Adipose tissue (tissue), 3 donors: Measurements from ENCODE around the gene SH3RF3. TPM values are rescaled to one million over a fixed set of nuclear protein-coding genes. Genes with fewer than 3 reads are reported as not detected.

Source experiments
- H3K27ac ChIP-seq: one replicate; pipeline ENCODE4 v1.5.1; 2013; ENCODE audit warnings: low read depth, low read length
- WGBS, 3 donors: extraction: QIAGEN DNeasy Blood & Tissue Kit; methylation state at CpG; one replicate each; pipeline ENCODE4 v1.1.7; 2013; 5-methylcytosine and 5-hydroxymethylcytosine counted together
- polyA plus RNA-seq, 3 donors: library from polyadenylated mRNA; stranded (reverse); fragments of 200-250 nt; gene quantifications; one replicate each; pipeline ENCODE4 v1.2.3, GENCODE V29; 2013
- donor health status: healthy with polysubstance abuse.
- donor health status: Bipolar disorder and iron deficiency.
- donor health status: healthy.

SH3RF3 gene
- polyA plus RNA-seq, 3 donors = 1.2 to 6.5 (median 5.4) TPM

GRCh38 chr2:109317471-109318095 lies 188.6 kb downstream of the SH3RF3 start:
- 57 to 78% (median 60%) methylated on average over 15 of the region's 15 CpGs for WGBS, 3 donors
- H3K27ac ChIP-seq = no peak overlapping the region

- 45 to 61% (median 46%) methylated on average over 22 of the region's 22 CpGs for WGBS, 3 donors
These were observed 189.3 kb downstream of the SH3RF3 start for GRCh38 chr2:109318150-109318948.

GRCh38 chr2:109318949-109319342 lies 189.9 kb downstream of the SH3RF3 start:
- WGBS, 3 donors = 49 to 63% (median 58%) methylated on average over 4 of the region's 4 CpGs
- no peak overlapping the region for H3K27ac ChIP-seq

More at GRCh38 chr2:109318150-109318948, 189.3 kb downstream of the SH3RF3 start:
- H3K27ac ChIP-seq = no peak overlapping the region

- H3K27ac ChIP-seq = no peak overlapping the region
- 69 to 75% (median 72%) methylated on average over 13 of the region's 13 CpGs for whole genome bisulfite sequencing, 3 donors
These were observed 191.4 kb downstream of the SH3RF3 start for GRCh38 chr2:109320195-109320922.

GRCh38 chr2:109321570-109321969 lies 192.6 kb downstream of the SH3RF3 start:
- peak overlapping the region; percentile 68 for H3K27ac ChIP-seq
- 61 to 84% (median 81%) methylated on average over 3 of the region's 3 CpGs for WGBS, 3 donors

- peak overlapping the region; percentile 68 for H3K27ac ChIP-seq
- 34 to 54% (median 52%) methylated on average over 6 of the region's 6 CpGs for whole genome bisulfite sequencing, 3 donors
These were observed 193.1 kb downstream of the SH3RF3 start for GRCh38 chr2:109322111-109322510.

- H3K27ac ChIP-seq = no peak overlapping the region
- WGBS, 3 donors = 65 to 87% (median 76%) methylated on average over 1 of the region's 1 CpG
These were observed 193.6 kb downstream of the SH3RF3 start for GRCh38 chr2:109322641-109323040.

GRCh38 chr2:109324861-109325260 lies 195.9 kb downstream of the SH3RF3 start:
- no peak overlapping the region for H3K27ac ChIP-seq
- 42 to 68% (median 53%) methylated on average over 6 of the region's 6 CpGs for WGBS, 3 donors

GRCh38 chr2:109325570-109325969 lies 196.6 kb downstream of the SH3RF3 start:
- 85 to 88% (median 86%) methylated on average over 4 of the region's 4 CpGs for WGBS, 3 donors
- H3K27ac ChIP-seq = peak overlapping the region; percentile 61

GRCh38 chr2:109326306-109326705 lies 197.3 kb downstream of the SH3RF3 start:
- WGBS, 3 donors = 74 to 85% (median 77%) methylated on average over 4 of the region's 4 CpGs
- H3K27ac ChIP-seq = no peak overlapping the region

GRCh38 chr2:109330056-109330455 lies 201.1 kb downstream of the SH3RF3 start:
- 80 to 98% (median 85%) methylated on average over 4 of the region's 4 CpGs for WGBS, 3 donors
- no peak overlapping the region for H3K27ac ChIP-seq

- WGBS, 3 donors = 32 to 70% (median 36%) methylated on average over 4 of the region's 4 CpGs
- H3K27ac ChIP-seq = no peak overlapping the region
These were observed 202.1 kb downstream of the SH3RF3 start for GRCh38 chr2:109331081-109331480.

GRCh38 chr2:109331896-109332848 lies 203.2 kb downstream of the SH3RF3 start:
- H3K27ac ChIP-seq = no peak overlapping the region
- WGBS, 3 donors = 28 to 71% (median 29%) methylated on average over 24 of the region's 24 CpGs

GRCh38 chr2:109332880-109333279 lies 203.9 kb downstream of the SH3RF3 start:
- H3K27ac ChIP-seq = no peak overlapping the region
- 86 to 93% (median 88%) methylated on average over 9 of the region's 9 CpGs for WGBS, 3 donors

GRCh38 chr2:109333414-109334210 lies 204.6 kb downstream of the SH3RF3 start:
- H3K27ac ChIP-seq = no peak overlapping the region
- WGBS, 3 donors = 73 to 84% (median 76%) methylated on average over 7 of the region's 7 CpGs

GRCh38 chr2:109335631-109336176 lies 206.7 kb downstream of the SH3RF3 start:
- 19 to 67% (median 31%) methylated on average over 12 of the region's 12 CpGs for WGBS, 3 donors
- H3K27ac ChIP-seq = no peak overlapping the region

GRCh38 chr2:109336296-109336695 lies 207.3 kb downstream of the SH3RF3 start:
- 48 to 71% (median 65%) methylated on average over 6 of the region's 6 CpGs for WGBS, 3 donors
- no peak overlapping the region for H3K27ac ChIP-seq
